Measurements from ENCODE around the gene ZSCAN22. TPM values are rescaled to one million over a fixed set of nuclear protein-coding genes. Genes with fewer than 3 reads are reported as not detected.

ZSCAN22 gene
- total and polyA plus RNA-seq, 2 of the 13 experiments (the other 11 are each of a cell fraction or from before 2014, with no cell fraction given), result 2.5 to 3.5 TPM

DNA sequence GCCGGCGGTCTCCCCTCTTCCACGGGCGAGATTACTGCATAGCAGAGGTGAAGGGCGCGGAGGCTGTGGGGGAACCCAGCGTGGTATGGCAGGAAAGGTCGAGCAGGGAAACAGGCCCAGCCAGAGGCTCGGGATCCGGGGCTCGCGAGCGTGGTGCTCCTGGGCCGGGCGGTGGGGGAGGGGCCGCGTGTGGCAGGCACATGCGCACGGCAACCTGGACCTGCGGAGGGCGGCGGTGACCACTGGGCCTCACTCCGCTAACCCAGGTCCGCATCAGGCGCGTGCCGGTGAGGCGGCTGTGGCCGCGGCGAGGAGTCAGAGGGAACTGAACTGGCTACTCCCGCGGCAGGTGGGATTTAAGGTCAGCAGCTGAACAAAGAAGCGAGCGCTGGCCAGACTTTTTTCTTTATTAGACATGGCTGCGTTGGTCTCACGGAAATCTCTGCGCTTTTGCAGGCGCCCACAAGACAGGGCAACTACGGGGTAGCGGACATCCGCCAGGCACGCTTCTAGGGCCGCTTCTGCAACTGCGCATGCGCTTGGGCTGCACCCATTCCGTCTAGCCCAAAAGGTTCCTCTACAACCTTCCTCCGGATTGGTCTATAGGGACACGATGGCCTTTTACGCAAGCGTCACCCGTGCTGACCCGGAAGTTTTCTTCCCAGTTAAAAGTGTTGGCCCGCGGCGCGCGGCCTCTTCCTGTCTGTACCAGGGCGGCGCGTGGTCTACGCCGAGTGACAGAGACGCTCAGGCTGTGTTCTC, 60.0 kb downstream of the ZSCAN22 start, which contains the start of gene RPS5 (continued):
- TF ChIP-seq, protein P1, sequence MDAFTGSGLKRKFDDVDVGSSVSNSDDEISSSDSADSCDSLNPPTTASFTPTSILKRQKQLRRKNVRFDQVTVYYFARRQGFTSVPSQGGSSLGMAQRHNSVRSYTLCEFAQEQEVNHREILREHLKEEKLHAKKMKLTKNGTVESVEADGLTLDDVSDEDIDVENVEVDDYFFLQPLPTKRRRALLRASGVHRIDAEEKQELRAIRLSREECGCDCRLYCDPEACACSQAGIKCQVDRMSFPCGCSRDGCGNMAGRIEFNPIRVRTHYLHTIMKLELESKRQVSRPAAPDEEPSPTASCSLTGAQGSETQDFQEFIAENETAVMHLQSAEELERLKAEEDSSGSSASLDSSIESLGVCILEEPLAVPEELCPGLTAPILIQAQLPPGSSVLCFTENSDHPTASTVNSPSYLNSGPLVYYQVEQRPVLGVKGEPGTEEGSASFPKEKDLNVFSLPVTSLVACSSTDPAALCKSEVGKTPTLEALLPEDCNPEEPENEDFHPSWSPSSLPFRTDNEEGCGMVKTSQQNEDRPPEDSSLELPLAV (CRISPR knock-in tag; conservative IDR thresholded peaks at IDR 0.05; ENCODE audit: low read depth), result 0 out of 2 replicates have a peak, but pooled peaks have one; percentile 38
- no peak for TF ChIP-seq HNF4A (CRISPR knock-in tag; IDR thresholded peaks at IDR 0.05)
- peak; percentile 35; the same call in 1 of the 2 replicates for TF ChIP-seq MTA1 (CRISPR knock-in tag; IDR thresholded peaks at IDR 0.05; ENCODE audit: borderline replicate concordance)
- TF ChIP-seq, protein P2, sequence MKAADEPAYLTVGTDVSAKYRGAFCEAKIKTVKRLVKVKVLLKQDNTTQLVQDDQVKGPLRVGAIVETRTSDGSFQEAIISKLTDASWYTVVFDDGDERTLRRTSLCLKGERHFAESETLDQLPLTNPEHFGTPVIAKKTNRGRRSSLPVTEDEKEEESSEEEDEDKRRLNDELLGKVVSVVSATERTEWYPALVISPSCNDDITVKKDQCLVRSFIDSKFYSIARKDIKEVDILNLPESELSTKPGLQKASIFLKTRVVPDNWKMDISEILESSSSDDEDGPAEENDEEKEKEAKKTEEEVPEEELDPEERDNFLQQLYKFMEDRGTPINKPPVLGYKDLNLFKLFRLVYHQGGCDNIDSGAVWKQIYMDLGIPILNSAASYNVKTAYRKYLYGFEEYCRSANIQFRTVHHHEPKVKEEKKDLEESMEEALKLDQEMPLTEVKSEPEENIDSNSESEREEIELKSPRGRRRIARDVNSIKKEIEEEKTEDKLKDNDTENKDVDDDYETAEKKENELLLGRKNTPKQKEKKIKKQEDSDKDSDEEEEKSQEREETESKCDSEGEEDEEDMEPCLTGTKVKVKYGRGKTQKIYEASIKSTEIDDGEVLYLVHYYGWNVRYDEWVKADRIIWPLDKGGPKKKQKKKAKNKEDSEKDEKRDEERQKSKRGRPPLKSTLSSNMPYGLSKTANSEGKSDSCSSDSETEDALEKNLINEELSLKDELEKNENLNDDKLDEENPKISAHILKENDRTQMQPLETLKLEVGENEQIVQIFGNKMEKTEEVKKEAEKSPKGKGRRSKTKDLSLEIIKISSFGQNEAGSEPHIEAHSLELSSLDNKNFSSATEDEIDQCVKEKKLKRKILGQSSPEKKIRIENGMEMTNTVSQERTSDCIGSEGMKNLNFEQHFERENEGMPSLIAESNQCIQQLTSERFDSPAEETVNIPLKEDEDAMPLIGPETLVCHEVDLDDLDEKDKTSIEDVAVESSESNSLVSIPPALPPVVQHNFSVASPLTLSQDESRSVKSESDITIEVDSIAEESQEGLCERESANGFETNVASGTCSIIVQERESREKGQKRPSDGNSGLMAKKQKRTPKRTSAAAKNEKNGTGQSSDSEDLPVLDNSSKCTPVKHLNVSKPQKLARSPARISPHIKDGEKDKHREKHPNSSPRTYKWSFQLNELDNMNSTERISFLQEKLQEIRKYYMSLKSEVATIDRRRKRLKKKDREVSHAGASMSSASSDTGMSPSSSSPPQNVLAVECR (CRISPR knock-in tag; IDR thresholded peaks at IDR 0.05; ENCODE audit: borderline replicate concordance), result peak; percentile 94
- no peak for TF ChIP-seq HNRNPUL1 (IDR thresholded peaks at IDR 0.05; ENCODE audit: low read depth, low read length)
- TF ChIP-seq ZNF619 (CRISPR knock-in tag; IDR thresholded peaks at IDR 0.05), result no peak
- peak; percentile 46; the same call in 1 of the 2 replicates for TF ChIP-seq KLF12 (CRISPR knock-in tag; IDR thresholded peaks at IDR 0.05; ENCODE audit: borderline replicate concordance)
- 0 out of 2 replicates have a peak, but pooled peaks have one; percentile 17 for TF ChIP-seq ZNF577 (CRISPR knock-in tag; IDR thresholded peaks at IDR 0.05; ENCODE audit: borderline replicate concordance, low read depth)
- peak; percentile 97 for TF ChIP-seq SAP130 (CRISPR knock-in tag; IDR thresholded peaks at IDR 0.05; ENCODE audit: low read depth)
- TF ChIP-seq, protein P3, sequence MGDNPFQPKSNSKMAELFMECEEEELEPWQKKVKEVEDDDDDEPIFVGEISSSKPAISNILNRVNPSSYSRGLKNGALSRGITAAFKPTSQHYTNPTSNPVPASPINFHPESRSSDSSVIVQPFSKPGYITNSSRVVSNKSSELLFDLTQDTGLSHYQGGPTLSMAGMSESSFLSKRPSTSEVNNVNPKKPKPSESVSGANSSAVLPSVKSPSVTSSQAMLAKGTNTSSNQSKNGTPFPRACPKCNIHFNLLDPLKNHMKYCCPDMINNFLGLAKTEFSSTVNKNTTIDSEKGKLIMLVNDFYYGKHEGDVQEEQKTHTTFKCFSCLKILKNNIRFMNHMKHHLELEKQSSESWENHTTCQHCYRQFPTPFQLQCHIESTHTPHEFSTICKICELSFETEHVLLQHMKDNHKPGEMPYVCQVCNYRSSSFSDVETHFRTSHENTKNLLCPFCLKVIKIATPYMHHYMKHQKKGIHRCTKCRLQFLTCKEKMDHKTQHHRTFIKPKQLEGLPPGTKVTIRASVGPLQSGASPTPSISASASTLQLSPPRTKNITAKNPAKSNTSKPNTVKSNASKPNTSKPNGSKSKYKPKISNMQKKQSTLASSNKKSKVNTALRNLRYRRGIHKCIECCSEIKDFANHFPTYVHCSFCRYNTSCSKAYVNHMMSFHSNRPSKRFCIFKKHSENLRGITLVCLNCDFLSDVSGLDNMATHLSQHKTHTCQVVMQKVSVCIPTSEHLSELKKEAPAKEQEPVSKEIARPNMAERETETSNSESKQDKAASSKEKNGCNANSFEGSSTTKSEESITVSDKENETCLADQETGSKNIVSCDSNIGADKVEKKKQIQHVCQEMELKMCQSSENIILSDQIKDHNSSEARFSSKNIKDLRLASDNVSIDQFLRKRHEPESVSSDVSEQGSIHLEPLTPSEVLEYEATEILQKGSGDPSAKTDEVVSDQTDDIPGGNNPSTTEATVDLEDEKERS (CRISPR knock-in tag; IDR thresholded peaks at IDR 0.05), result no peak; the same call in 1 of the 2 replicates
- TF ChIP-seq CCAR2 (optimal IDR thresholded peaks at IDR 0.05; ENCODE audit: low read depth, low read length), result no peak
- peak; percentile 68; the same call in 1 of the 2 replicates for TF ChIP-seq HOXA3 (CRISPR knock-in tag; IDR thresholded peaks at IDR 0.05)
- peak; percentile 32; the same call in 1 of the 2 replicates for TF ChIP-seq ZMYM2 (CRISPR knock-in tag; IDR thresholded peaks at IDR 0.05)
- TF ChIP-seq ATAD3A (CRISPR knock-in tag; IDR thresholded peaks at IDR 0.05), result no peak
- no peak; the same call in 1 of the 2 replicates for TF ChIP-seq ZNF33B (CRISPR knock-in tag; IDR thresholded peaks at IDR 0.05)
- TF ChIP-seq, protein P4, sequence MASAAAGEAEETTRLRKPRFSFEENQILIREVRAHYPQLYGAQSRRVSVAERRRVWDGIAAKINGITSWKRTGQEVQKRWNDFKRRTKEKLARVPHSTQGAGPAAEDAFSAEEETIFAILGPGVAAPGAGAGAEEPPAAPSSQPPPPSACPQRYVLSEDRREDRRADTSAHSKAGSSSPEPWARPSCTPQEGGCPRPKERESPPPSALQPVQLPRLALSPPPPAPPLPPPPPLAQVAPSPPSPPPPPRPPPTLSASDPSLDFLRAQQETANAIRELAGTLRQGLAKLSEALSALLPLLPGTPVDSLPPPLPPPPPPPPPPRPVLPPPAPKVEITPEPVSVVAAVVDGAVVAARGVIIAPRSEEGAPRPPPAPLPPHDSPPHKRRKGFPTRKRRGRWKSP (CRISPR knock-in tag; IDR thresholded peaks at IDR 0.05), result peak; percentile 55; the same call in 1 of the 2 replicates
- TF ChIP-seq, protein P5, sequence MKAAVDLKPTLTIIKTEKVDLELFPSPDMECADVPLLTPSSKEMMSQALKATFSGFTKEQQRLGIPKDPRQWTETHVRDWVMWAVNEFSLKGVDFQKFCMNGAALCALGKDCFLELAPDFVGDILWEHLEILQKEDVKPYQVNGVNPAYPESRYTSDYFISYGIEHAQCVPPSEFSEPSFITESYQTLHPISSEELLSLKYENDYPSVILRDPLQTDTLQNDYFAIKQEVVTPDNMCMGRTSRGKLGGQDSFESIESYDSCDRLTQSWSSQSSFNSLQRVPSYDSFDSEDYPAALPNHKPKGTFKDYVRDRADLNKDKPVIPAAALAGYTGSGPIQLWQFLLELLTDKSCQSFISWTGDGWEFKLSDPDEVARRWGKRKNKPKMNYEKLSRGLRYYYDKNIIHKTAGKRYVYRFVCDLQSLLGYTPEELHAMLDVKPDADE (CRISPR knock-in tag; IDR thresholded peaks at IDR 0.05), result no peak
